HG02973 (cell line): Measurements from ENCODE around the gene RFT1.
"Not testable (repeated sequence)": the region's sequence is repeated elsewhere in the genome, so short reads cannot be mapped to it uniquely, and the experiment has no call there.

Source experiments
- ATAC-seq: cut with Tn5 transposase; IDR thresholded peaks from one replicate; pipeline ENCODE4 v1.9.1; 2021; ENCODE audit warnings: moderate library complexity; ENCODE audit not compliant: unreplicated experiment

Gene RFT1

GRCh38 chr3:53072653-53073552 lies 57.3 kb downstream of the RFT1 start:
- ATAC-seq, result peak; percentile 86

- ATAC-seq, result no peak
These were observed 58.3 kb downstream of the RFT1 start for GRCh38 chr3:53071882-53072431.

GRCh38 chr3:53069422-53070068 lies 60.7 kb downstream of the RFT1 start:
- no peak for ATAC-seq

- ATAC-seq, result no peak
These were observed 62.1 kb downstream of the RFT1 start for GRCh38 chr3:53068176-53068575.

GRCh38 chr3:53067567-53067966 lies 62.7 kb downstream of the RFT1 start:
- ATAC-seq, result no peak

GRCh38 chr3:53065841-53066480 lies 64.3 kb downstream of the RFT1 start:
- no peak for ATAC-seq

GRCh38 chr3:53062905-53063304 lies 67.3 kb downstream of the RFT1 start:
- no peak for ATAC-seq

- no peak for ATAC-seq
These were observed 73.8 kb downstream of the RFT1 start for GRCh38 chr3:53056442-53056841.

- ATAC-seq, result not testable (repeated sequence)
These were observed 76.0 kb downstream of the RFT1 start for GRCh38 chr3:53054233-53054632.

- ATAC-seq, result no peak
These were observed 78.3 kb downstream of the RFT1 start for GRCh38 chr3:53051929-53052328.

- no peak for ATAC-seq
These were observed 80.2 kb downstream of the RFT1 start for GRCh38 chr3:53049987-53050386.

GRCh38 chr3:53046171-53047170 lies 83.8 kb downstream of the RFT1 start:
- peak; percentile 39 for ATAC-seq

- ATAC-seq, result peak; percentile 41
These were observed 84.6 kb downstream of the RFT1 start, which contains the start of gene SFMBT1 for GRCh38 chr3:53045518-53046170. Gene SFMBT1, minus strand, starts transcription at chr3:53046073. Its CDS starts 76,945 bp downstream, at chr3:52969128.

- ATAC-seq, result peak; percentile 37
These were observed 85.3 kb downstream of the RFT1 start for GRCh38 chr3:53044711-53045517.

- no peak for ATAC-seq
These were observed 85.9 kb downstream of the RFT1 start for GRCh38 chr3:53044371-53044710.

- ATAC-seq, result no peak
These were observed 86.5 kb downstream of the RFT1 start for GRCh38 chr3:53043738-53044137.

- no peak for ATAC-seq
These were observed 87.6 kb downstream of the RFT1 start for GRCh38 chr3:53042651-53043050.

GRCh38 chr3:53040351-53040820 lies 89.8 kb downstream of the RFT1 start:
- no peak for ATAC-seq

GRCh38 chr3:53039376-53039752 lies 90.9 kb downstream of the RFT1 start:
- no peak for ATAC-seq
